Ishikawa (cell line): Measurements from ENCODE around the gene SAMD5.

Experiments used
- CEBPB ChIP-seq: IDR thresholded peaks from 2 replicates; pipeline ENCODE4 v1.6.1; 2012
- CREB1 ChIP-seq: IDR thresholded peaks from 2 replicates; pipeline ENCODE4 v1.6.1; 2012; ENCODE audit warnings: low read depth
- EGR1 ChIP-seq: IDR thresholded peaks from 2 replicates; pipeline ENCODE4 v1.6.1; 2012
- EP300 ChIP-seq: IDR thresholded peaks from 2 replicates; pipeline ENCODE4 v1.6.1; 2012; ENCODE audit warnings: borderline replicate concordance
- FOXM1 ChIP-seq: IDR thresholded peaks from 2 replicates; pipeline ENCODE4 v1.6.1; 2012; ENCODE audit warnings: low read depth, borderline replicate concordance
- NFIC ChIP-seq: IDR thresholded peaks from 2 replicates; pipeline ENCODE4 v1.6.1; 2012
- RAD21 ChIP-seq: IDR thresholded peaks from 2 replicates; pipeline ENCODE4 v1.6.1; 2012; ENCODE audit warnings: low read depth
- TAF1 ChIP-seq: IDR thresholded peaks from 2 replicates; pipeline ENCODE4 v1.6.1; 2012; ENCODE audit warnings: low read depth, mild to moderate bottlenecking
- TCF12 ChIP-seq: IDR thresholded peaks from 2 replicates; pipeline ENCODE4 v1.6.1; 2012; ENCODE audit warnings: low read depth
- TEAD4 ChIP-seq: IDR thresholded peaks from 2 replicates; pipeline ENCODE4 v1.6.1; 2012
- YY1 ChIP-seq: IDR thresholded peaks from 2 replicates; pipeline ENCODE4 v1.6.1; 2012; ENCODE audit warnings: low read depth
- ZBTB7A ChIP-seq: IDR thresholded peaks from 2 replicates; pipeline ENCODE4 v1.6.1; 2012; ENCODE audit warnings: low read depth
- TF ChIP-seq, protein P1 (sequence below): IDR thresholded peaks from 2 replicates; pipeline ENCODE4 v1.6.1; 2012
- TF ChIP-seq, protein P2 (sequence below): IDR thresholded peaks from 2 replicates; pipeline ENCODE4 v1.6.1; 2012
- TF ChIP-seq, protein P3 (sequence below): IDR thresholded peaks from 2 replicates; pipeline ENCODE4 v1.6.1; 2012; ENCODE audit warnings: low read depth, mild to moderate bottlenecking

The SAMD5 gene

DNA sequence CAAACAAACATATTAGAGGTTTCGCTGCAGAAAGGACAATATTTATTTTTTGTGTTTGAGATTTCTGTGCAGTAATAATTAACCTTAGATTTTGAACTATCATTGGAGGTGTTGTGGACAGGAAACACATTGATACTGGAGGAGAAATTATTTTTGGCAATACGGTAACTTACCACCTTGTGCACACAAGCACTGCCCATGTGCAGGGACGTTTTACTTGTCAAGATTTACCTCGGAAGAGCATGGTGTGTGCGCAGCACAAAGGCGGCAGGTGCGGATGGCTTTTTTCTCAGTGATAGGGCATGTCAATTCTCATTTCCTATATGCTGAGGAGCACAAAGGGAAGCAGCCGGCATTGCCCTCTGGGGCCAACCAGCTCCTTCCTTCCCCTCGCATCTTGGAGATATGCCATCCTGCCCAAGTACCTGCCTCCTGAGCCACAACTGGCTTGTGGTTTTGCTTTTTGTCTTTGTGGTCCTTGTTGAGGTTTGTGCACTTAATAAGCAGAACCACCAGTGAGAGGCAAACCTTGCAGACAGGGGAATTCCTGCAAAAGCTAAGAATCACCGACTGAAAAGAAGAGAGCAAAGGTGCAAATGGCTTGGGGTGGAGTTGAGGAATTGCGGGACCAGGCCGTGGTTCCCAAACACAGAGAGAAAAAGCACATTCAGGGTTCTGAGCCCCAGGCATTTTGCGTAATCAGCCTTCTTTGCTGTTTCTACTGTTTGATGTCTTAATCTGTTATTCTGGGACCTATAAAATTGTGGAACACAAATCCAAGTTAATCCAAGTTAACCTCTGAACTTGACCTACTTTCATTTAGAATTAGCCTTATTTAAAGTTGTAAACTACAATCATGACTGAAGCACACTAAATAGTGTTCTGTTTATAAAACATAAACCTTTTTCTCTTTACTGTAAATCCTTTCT is 21.9 kb downstream of the SAMD5 start:
- TF ChIP-seq TEAD4 (no peak), FOXM1 (no peak)

DNA sequence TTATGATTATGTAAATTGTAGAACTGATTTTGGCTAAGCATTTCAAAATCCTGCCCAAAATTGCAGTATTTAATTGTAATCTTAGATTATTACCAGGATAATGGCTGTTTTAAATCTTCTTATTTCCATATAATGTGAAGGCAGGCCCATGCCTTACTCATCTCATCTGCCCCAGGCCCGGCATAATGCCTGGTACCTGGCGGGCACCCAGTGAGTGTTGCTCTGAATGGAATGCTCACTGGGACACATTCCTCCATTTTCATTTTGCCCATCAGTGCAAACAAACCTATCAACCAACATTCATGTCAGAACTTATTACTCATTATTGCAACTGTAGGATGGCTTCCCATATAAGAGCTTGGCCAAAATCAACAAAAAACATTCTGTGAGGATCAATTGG is 22.8 kb downstream of the SAMD5 start:
- TF ChIP-seq, protein P1, sequence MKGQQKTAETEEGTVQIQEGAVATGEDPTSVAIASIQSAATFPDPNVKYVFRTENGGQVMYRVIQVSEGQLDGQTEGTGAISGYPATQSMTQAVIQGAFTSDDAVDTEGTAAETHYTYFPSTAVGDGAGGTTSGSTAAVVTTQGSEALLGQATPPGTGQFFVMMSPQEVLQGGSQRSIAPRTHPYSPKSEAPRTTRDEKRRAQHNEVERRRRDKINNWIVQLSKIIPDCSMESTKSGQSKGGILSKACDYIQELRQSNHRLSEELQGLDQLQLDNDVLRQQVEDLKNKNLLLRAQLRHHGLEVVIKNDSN: no peak
- TF ChIP-seq YY1 (no peak), NFIC (no peak), TCF12 (no peak), ZBTB7A (no peak), EP300 (no peak), CEBPB (no peak), TAF1 (no peak), CREB1 (no peak), EGR1 (no peak), FOXM1 (no peak), TEAD4 (no peak), RAD21 (no peak)
- TF ChIP-seq, protein P2, sequence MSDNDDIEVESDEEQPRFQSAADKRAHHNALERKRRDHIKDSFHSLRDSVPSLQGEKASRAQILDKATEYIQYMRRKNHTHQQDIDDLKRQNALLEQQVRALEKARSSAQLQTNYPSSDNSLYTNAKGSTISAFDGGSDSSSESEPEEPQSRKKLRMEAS: no peak
- TF ChIP-seq, protein P3, sequence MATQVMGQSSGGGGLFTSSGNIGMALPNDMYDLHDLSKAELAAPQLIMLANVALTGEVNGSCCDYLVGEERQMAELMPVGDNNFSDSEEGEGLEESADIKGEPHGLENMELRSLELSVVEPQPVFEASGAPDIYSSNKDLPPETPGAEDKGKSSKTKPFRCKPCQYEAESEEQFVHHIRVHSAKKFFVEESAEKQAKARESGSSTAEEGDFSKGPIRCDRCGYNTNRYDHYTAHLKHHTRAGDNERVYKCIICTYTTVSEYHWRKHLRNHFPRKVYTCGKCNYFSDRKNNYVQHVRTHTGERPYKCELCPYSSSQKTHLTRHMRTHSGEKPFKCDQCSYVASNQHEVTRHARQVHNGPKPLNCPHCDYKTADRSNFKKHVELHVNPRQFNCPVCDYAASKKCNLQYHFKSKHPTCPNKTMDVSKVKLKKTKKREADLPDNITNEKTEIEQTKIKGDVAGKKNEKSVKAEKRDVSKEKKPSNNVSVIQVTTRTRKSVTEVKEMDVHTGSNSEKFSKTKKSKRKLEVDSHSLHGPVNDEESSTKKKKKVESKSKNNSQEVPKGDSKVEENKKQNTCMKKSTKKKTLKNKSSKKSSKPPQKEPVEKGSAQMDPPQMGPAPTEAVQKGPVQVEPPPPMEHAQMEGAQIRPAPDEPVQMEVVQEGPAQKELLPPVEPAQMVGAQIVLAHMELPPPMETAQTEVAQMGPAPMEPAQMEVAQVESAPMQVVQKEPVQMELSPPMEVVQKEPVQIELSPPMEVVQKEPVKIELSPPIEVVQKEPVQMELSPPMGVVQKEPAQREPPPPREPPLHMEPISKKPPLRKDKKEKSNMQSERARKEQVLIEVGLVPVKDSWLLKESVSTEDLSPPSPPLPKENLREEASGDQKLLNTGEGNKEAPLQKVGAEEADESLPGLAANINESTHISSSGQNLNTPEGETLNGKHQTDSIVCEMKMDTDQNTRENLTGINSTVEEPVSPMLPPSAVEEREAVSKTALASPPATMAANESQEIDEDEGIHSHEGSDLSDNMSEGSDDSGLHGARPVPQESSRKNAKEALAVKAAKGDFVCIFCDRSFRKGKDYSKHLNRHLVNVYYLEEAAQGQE: no peak

DNA sequence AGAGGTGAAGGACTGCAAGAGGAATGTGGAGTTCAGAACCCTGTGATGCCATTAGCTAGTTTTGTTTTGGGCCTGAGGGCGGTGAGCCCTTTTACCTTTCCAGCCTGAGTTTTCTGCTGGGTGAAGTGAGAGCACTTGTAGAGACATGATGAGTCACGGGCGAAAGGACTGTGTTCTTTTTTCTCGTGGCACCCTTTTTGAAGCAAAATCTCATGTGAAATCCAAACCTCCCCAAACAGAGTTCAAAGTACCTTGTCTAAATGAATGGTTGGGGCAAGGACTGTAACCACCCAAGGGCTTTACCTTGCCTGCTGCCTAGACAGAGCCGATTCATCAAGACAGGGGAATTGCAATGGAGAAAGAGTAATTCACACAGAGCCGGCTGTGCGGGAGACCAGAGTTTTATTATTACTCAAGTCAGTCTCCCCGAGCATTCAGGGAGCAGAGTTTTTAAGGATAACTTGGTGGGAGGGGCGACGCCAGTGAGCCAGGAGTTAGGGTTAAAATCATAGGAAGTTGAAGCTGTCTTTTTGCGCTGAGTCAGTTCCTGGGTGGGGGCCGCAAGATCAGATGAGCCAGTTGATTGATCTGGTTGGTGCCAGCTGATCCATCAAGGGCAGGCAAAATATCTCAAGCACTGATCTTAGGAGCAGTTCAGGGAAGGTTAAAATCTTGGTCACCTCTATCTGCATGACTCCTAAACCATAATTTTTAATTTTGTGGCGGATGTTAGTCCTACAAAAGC is 25.8 kb downstream of the SAMD5 start:
- TF ChIP-seq TEAD4: no peak
- TF ChIP-seq, protein P2: no peak
- TF ChIP-seq FOXM1: no peak
- no peak for TF ChIP-seq ZBTB7A
- TF ChIP-seq, protein P3: no peak
- TF ChIP-seq EGR1: no peak

DNA sequence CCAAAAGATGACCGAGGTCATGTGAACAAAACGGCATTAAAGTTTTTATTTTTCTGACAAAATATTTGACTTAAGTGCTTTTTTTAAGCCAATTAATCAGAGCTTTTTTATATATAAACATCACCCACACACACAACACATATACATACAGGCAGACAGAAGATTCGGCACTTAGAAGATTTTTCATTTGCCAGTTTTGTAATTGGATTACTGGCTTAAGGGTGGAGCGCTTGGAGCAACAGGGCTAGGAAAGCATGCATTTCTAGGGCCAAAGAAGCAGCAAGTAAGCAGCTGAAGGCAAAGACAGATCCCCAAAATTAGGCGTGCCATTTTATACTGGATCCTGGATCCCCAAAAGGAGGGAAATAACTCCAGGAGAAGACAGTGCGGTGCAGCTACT is 30.3 kb downstream of the SAMD5 start:
- TF ChIP-seq CREB1 (no peak), ZBTB7A (no peak), EP300 (no peak), RAD21 (no peak), YY1 (no peak), FOXM1 (no peak), TCF12 (no peak), CEBPB (no peak)
- TF ChIP-seq, protein P3: no peak
- TF ChIP-seq, protein P1: no peak
- TF ChIP-seq, protein P2: no peak
